ENCODE results near the gene ACOX3.

DNA sequence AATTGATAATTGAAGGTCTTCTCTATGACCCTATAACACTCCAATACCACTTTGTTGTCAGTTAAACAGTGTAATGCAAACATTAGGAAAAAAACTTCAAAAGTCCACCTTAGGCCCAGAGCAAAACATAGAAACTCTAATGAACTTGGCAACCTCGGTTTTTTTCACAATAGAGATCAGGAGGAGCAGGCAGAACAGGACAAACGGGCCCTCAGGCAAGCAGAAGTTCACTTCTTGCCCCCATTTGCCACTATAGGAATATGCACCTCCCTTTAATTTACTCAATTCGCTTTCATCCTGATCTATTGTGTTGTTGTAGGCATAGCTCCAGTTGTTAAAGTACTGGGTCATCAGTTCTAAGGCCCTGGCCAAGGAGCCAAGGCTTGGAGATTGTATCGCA lies 18.2 kb downstream of the ACOX3 start:
- TF ChIP-seq CTCF (conservative IDR thresholded peaks at IDR 0.05 in 1 of 2, IDR thresholded peaks at IDR 0.05 in 1 of 2; ENCODE audit: low read depth in 1 of 2, low read length in 2 of 2) = no peak
- TF ChIP-seq EZH2 (IDR thresholded peaks at IDR 0.05; ENCODE audit: low read length, missing control alignments) = no peak

Measured in fibroblast of lung (primary cell).